Measurements from ENCODE around the gene HSPH1. TPM values are rescaled to one million over a fixed set of nuclear protein-coding genes. Genes with fewer than 3 reads are reported as not detected.

HSPH1 gene
- total and polyA plus RNA-seq, 2 donors (not counting 3 experiments of a cell fraction or from before 2014, with no cell fraction given), result 15.8 to 124 TPM

- Histone ChIP-seq H3K4me3 (replicated peaks in 1 of 3; ENCODE audit: insufficient read depth in 1 of 3, low read depth in 1 of 3, low read length in 3 of 3) (no peak overlapping the region), H3K9me3 (replicated peaks; ENCODE audit: control insufficient read depth, insufficient read depth, low read length) (no peaks in the 10 kb centered on the region), H3K9me1 (replicated peaks; ENCODE audit: control insufficient read depth, extremely low read depth, insufficient read depth, low read length) (no peaks in the 10 kb centered on the region), H3K9ac (replicated peaks; ENCODE audit: extremely low read depth, insufficient read depth, low read length) (no peak overlapping the region), H3K36me3 (ENCODE audit: control insufficient read depth in 2 of 2, extremely low read depth in 1 of 2, insufficient read depth in 2 of 2, low read length in 2 of 2) (no peaks in the 10 kb centered on the region), H3K4me1 (ENCODE audit: control insufficient read depth, extremely low read depth, insufficient read depth, low read length) (no peaks in the 10 kb centered on the region), H2AFZ (ENCODE audit: low read depth, low read length) (no peak overlapping the region), H3K79me2 (ENCODE audit: control insufficient read depth, insufficient read depth, low read length) (no peaks in the 10 kb centered on the region), H3K27me3 (ENCODE audit: control insufficient read depth in 2 of 2, insufficient read depth in 2 of 2, low read length in 2 of 2) (peaks cover 14 to 37% of the 10 kb centered on the region in 2 experiments), H3K4me2 (ENCODE audit: insufficient read depth, low read length) (no peak overlapping the region), H4K20me1 (replicated peaks; ENCODE audit: control insufficient read depth, extremely low read depth, insufficient read depth, low read length) (no peaks in the 10 kb centered on the region), H3K27ac (ENCODE audit: insufficient read depth, low read depth, low read length) (no peak overlapping the region)
- dilution Hi-C loops (cut with MboI; ENCODE audit: extremely low pct_ligation_motif_present, low sequenced_read_pairs) (no loop called here), intact Hi-C loops (cut with micrococcal nuclease) (no loop called here)
- DNase-seq (ENCODE audit: low read depth, low spot score) (no peak), FAIRE-seq (no peak)
- no peak for TF ChIP-seq GATA2 (IDR thresholded peaks at IDR 0.05; ENCODE audit: insufficient read depth, insufficient read length, low read depth, low read length)
- no TSS peak for BruUV-seq (replicated peaks)
- POLR2A ChIA-PET, result no interaction called here
- CTCF ChIA-PET, result no interaction called here
Observed at GRCh38 chr13:31111136-31111535, 50.6 kb downstream of the HSPH1 start.

- Histone ChIP-seq H3K9me1 (replicated peaks; ENCODE audit: control insufficient read depth, extremely low read depth, insufficient read depth, low read length) (no peaks in the 10 kb centered on the region), H3K27me3 (ENCODE audit: control insufficient read depth in 2 of 2, insufficient read depth in 2 of 2, low read length in 2 of 2) (peaks cover 10 to 32% of the 10 kb centered on the region in 2 experiments), H3K79me2 (ENCODE audit: control insufficient read depth, insufficient read depth, low read length) (no peaks in the 10 kb centered on the region), H3K4me1 (ENCODE audit: control insufficient read depth, extremely low read depth, insufficient read depth, low read length) (no peaks in the 10 kb centered on the region), H3K9me3 (replicated peaks; ENCODE audit: control insufficient read depth, insufficient read depth, low read length) (no peaks in the 10 kb centered on the region), H2AFZ (ENCODE audit: low read depth, low read length) (no peak overlapping the region), H4K20me1 (replicated peaks; ENCODE audit: control insufficient read depth, extremely low read depth, insufficient read depth, low read length) (no peaks in the 10 kb centered on the region), H3K36me3 (ENCODE audit: control insufficient read depth in 2 of 2, extremely low read depth in 1 of 2, insufficient read depth in 2 of 2, low read length in 2 of 2) (no peaks in the 10 kb centered on the region), H3K4me2 (ENCODE audit: insufficient read depth, low read length) (no peak overlapping the region), H3K9ac (replicated peaks; ENCODE audit: extremely low read depth, insufficient read depth, low read length) (no peak overlapping the region), H3K27ac (ENCODE audit: insufficient read depth, low read depth, low read length) (no peak overlapping the region), H3K4me3 (replicated peaks in 1 of 3; ENCODE audit: insufficient read depth in 1 of 3, low read depth in 1 of 3, low read length in 3 of 3) (no peak overlapping the region)
- BruUV-seq (replicated peaks), result no TSS peak
- ChIA-PET CTCF (no interaction called here), POLR2A (no interaction called here)
- FAIRE-seq, result no peak
- no peak for TF ChIP-seq CTCF (IDR thresholded peaks at IDR 0.05; ENCODE audit: extremely low read depth in 1 of 2, insufficient read depth in 1 of 2, low read depth in 1 of 2, low read length in 2 of 2)
- TF ChIP-seq POLR2A (IDR thresholded peaks at IDR 0.05; ENCODE audit: low read depth, low read length), result no peak
- TF ChIP-seq FOS (IDR thresholded peaks at IDR 0.05; ENCODE audit: borderline replicate concordance, insufficient read depth, low read length), result no peak
- TF ChIP-seq POLR2AphosphoS5 (IDR thresholded peaks at IDR 0.05; ENCODE audit: insufficient read depth, low read depth, low read length), result no peak
- intact Hi-C loops (cut with micrococcal nuclease), result no loop called here
- dilution Hi-C loops (cut with MboI; ENCODE audit: extremely low pct_ligation_motif_present, low sequenced_read_pairs), result no loop called here
- DNase-seq (ENCODE audit: low read depth, low spot score), result no peak
Observed at GRCh38 chr13:31110617-31111016, 51.1 kb downstream of the HSPH1 start.

Data from endothelial cell of umbilical vein (primary cell).